PC-9 (cell line): ENCODE data around the gene OR1J2. TPM values are rescaled to one million over a fixed set of nuclear protein-coding genes. Genes with fewer than 3 reads are reported as not detected.

Source experiments
- BruUV-seq: library from RNA; stranded (reverse); fragments of 400-500 nt; replicated peaks from 2 replicates; lab custom pipeline; 2021; lab: Mats Ljungman, UMichigan
- CTCF ChIA-PET: fragments of 300-600 bp; sonication (Branson Sonifier 250); formaldehyde crosslinking; loops from one replicate; lab custom pipeline; 2022; ENCODE audit warnings: antibody characterized with exemption; lab: Charles Lee
- POLR2A ChIA-PET: fragments of 300-600 bp; sonication (Branson Sonifier 250); formaldehyde crosslinking; loops from one replicate; lab custom pipeline; 2022; ENCODE audit warnings: antibody characterized with exemption; ENCODE audit not compliant: unreplicated experiment; lab: Charles Lee
- DNase-seq, 2 experiments: peaks; one replicate each; pipeline versions ENCODE4 v3.0.0 to v3.0.0-alpha.2; 2015 to 2022; ENCODE audit warnings: mixed read lengths in 1 of 2
- H2AFZ ChIP-seq: fragments of 200-600 bp; sonication (generic); 2 replicates; pipeline ENCODE4 v1.8.1; 2017; ENCODE audit warnings: antibody characterized with exemption
- H3F3A ChIP-seq: fragments of 200-600 bp; sonication (generic); 2 replicates; pipeline ENCODE4 v1.8.1; 2017; ENCODE audit warnings: antibody characterized with exemption, mild to moderate bottlenecking, low read depth; ENCODE audit not compliant: insufficient read depth
- H3K27ac ChIP-seq: fragments of 200-600 bp; sonication (generic); 2 replicates; pipeline ENCODE4 v1.6.1; 2016; ENCODE audit warnings: mixed run types
- H3K27me3 ChIP-seq: fragments of 200-600 bp; sonication (generic); 2 replicates; pipeline ENCODE4 v1.6.1; 2016; ENCODE audit warnings: low read depth, mixed run types; ENCODE audit not compliant: insufficient read depth
- H3K36me3 ChIP-seq: fragments of 200-600 bp; sonication (generic); 2 replicates; pipeline ENCODE4 v1.6.1; 2016; ENCODE audit warnings: low read depth, mixed run types
- H3K4me1 ChIP-seq: fragments of 200-600 bp; sonication (generic); replicated peaks from 2 replicates; pipeline ENCODE4 v1.6.1; 2016; ENCODE audit warnings: mixed run types; ENCODE audit not compliant: insufficient read depth
- H3K4me2 ChIP-seq: fragments of 200-600 bp; sonication (generic); 2 replicates; pipeline ENCODE4 v1.6.1; 2017; ENCODE audit warnings: mixed run types
- H3K4me3 ChIP-seq: fragments of 200-600 bp; sonication (generic); 2 replicates; pipeline ENCODE4 v1.6.1; 2016; ENCODE audit warnings: mixed run types
- H3K79me2 ChIP-seq: fragments of 200-600 bp; sonication (generic); 2 replicates; pipeline ENCODE4 v1.6.1; 2017; ENCODE audit warnings: low read depth, mixed run types
- H3K9me2 ChIP-seq: fragments of 200-600 bp; sonication (generic); 2 replicates; pipeline ENCODE4 v1.8.1; 2017; ENCODE audit warnings: mild to moderate bottlenecking; ENCODE audit not compliant: insufficient read depth
- H3K9me3 ChIP-seq: fragments of 200-600 bp; sonication (generic); 2 replicates; pipeline ENCODE4 v1.8.1; 2016; ENCODE audit warnings: low read depth; ENCODE audit not compliant: insufficient read depth
- H4K20me1 ChIP-seq: fragments of 200-600 bp; sonication (generic); 2 replicates; pipeline ENCODE4 v1.8.1; 2017; ENCODE audit not compliant: insufficient read depth
- EZH2 ChIP-seq: fragments of 200-600 bp; sonication (generic); IDR thresholded peaks from 2 replicates; pipeline ENCODE4 v1.8.0; 2017; ENCODE audit warnings: antibody characterized with exemption, low read depth
- intact Hi-C: fragments of 100-400 bp; cut with micrococcal nuclease; formaldehyde crosslinking; loops from one replicate; pipeline ENCODE4 v1.10.0; 2022; ENCODE audit not compliant: unreplicated experiment
- total RNA-seq: library from RNA; stranded (reverse); gene quantifications from 2 replicates; pipeline ENCODE4 v1.2.3, GENCODE V29; 2021
- TF ChIP-seq, protein P1 (sequence below): fragments of 200-600 bp; sonication (generic); conservative IDR thresholded peaks from 2 replicates; pipeline ENCODE4 v1.6.1; 2017; ENCODE audit warnings: mixed run types, antibody characterized with exemption, mild to moderate bottlenecking, moderate library complexity

The OR1J2 gene
- total RNA-seq, 1 experiment from 2014 or later = not detected

DNA sequence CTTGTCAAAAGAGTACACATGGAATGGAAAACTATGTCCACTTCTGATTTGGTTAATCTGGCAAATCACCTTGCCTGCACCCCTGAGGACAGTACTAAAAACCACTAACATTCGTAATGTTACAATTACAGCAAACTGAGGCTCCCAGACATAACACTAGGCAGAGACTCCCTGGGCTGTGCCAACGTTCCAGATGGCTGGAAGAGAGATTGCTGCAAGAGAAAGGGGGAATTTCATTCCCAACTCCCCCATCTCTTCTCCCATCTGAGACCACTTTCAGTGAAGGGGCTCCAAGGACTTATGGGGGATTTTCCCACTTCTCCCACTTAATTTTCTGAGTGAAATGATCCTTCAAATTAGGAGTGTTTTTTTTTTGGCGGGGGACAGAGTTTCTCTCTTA lies 44.1 kb upstream of the OR1J2 start:
- no peaks in the 10 kb centered on the region for H4K20me1 ChIP-seq
- H2AFZ ChIP-seq = no peak overlapping the region
- H3K36me3 ChIP-seq = no peaks in the 10 kb centered on the region
- H3K4me1 ChIP-seq = no peaks in the 10 kb centered on the region
- peaks cover 22% of the 10 kb centered on the region; the same call in 1 of the 2 replicates for H3K27me3 ChIP-seq
- POLR2A ChIA-PET = no interaction called here
- no peaks in the 10 kb centered on the region for H3F3A ChIP-seq
- no peak overlapping the region for H3K4me2 ChIP-seq
- no peaks in the 10 kb centered on the region for H3K9me3 ChIP-seq
- no peak for TF ChIP-seq EZH2
- TF ChIP-seq, protein P1, sequence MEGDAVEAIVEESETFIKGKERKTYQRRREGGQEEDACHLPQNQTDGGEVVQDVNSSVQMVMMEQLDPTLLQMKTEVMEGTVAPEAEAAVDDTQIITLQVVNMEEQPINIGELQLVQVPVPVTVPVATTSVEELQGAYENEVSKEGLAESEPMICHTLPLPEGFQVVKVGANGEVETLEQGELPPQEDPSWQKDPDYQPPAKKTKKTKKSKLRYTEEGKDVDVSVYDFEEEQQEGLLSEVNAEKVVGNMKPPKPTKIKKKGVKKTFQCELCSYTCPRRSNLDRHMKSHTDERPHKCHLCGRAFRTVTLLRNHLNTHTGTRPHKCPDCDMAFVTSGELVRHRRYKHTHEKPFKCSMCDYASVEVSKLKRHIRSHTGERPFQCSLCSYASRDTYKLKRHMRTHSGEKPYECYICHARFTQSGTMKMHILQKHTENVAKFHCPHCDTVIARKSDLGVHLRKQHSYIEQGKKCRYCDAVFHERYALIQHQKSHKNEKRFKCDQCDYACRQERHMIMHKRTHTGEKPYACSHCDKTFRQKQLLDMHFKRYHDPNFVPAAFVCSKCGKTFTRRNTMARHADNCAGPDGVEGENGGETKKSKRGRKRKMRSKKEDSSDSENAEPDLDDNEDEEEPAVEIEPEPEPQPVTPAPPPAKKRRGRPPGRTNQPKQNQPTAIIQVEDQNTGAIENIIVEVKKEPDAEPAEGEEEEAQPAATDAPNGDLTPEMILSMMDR = no peak
- H3K27ac ChIP-seq = no peak overlapping the region
- intact Hi-C loops = loop anchor here (10.0 kb wide), 1 partner anchor 888 kb away; the partner anchor contains the start of gene CRB2
- CTCF ChIA-PET = no interaction called here
- H3K79me2 ChIP-seq = no peaks in the 10 kb centered on the region
- H3K9me2 ChIP-seq = no peaks in the 10 kb centered on the region
- DNase-seq = no peak
- H3K4me3 ChIP-seq = no peak overlapping the region
- BruUV-seq = no TSS peak

DNA sequence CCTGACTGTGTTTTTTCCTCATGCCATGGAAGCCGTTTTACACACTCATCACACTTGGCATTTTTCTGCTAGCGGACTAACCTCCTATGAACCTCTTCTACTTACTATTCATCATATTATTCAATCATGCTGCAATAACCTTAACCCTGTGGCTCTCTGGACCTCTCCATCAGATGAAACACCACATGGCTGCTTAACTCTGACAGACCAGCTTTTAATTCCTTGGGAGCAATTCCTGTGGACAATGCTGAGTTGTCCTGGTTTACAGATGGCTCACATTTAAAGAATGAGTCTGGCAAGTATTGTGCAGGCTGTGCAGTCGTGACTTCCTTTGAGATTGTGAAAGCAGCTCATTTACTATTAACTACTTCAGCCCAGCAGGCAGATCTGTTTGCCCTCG lies 41.9 kb upstream of the OR1J2 start:
- BruUV-seq = no TSS peak
- no peak for DNase-seq
- ChIA-PET POLR2A (no interaction called here), CTCF (no interaction called here)
- Histone ChIP-seq H3K27ac (no peak overlapping the region), H3K36me3 (no peaks in the 10 kb centered on the region), H3K79me2 (no peaks in the 10 kb centered on the region), H2AFZ (no peak overlapping the region), H4K20me1 (no peaks in the 10 kb centered on the region), H3K27me3 (peaks cover 33% of the 10 kb centered on the region; the same call in 1 of the 2 replicates), H3K4me3 (no peak overlapping the region), H3K4me1 (no peaks in the 10 kb centered on the region), H3K9me2 (no peaks in the 10 kb centered on the region), H3K4me2 (no peak overlapping the region), H3F3A (no peaks in the 10 kb centered on the region), H3K9me3 (no peaks in the 10 kb centered on the region)
- no peak for TF ChIP-seq EZH2
- TF ChIP-seq, protein P1 = no peak
- intact Hi-C loops = loop anchor here (10.0 kb wide), 1 partner anchor 886 kb away; the partner anchor contains the start of gene CRB2

DNA sequence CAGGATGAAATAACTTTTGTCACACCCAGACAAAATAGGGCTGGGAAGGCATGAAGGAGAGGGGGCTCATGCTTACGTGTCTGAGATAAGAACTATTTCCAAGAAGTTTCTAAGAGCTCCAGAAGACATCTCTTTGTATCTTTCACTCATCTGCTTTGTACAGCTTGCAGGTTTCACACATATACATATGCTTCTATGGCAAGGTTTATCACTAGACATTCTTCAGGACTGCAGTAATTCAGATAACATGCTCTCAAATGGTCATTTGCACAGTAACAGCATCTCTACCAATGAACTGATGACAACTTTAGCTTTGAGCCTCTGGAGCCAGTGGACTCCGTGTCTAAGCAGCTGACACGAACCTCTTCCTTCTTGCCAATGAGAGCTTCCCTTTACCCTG lies 36.0 kb upstream of the OR1J2 start:
- Histone ChIP-seq H3K9me2 (no peaks in the 10 kb centered on the region), H3K4me2 (no peak overlapping the region), H3F3A (no peaks in the 10 kb centered on the region), H3K79me2 (no peaks in the 10 kb centered on the region), H3K27ac (no peak overlapping the region), H4K20me1 (no peaks in the 10 kb centered on the region), H2AFZ (no peak overlapping the region), H3K27me3 (peaks cover 53% of the 10 kb centered on the region), H3K4me3 (no peak overlapping the region), H3K36me3 (no peaks in the 10 kb centered on the region), H3K9me3 (no peaks in the 10 kb centered on the region), H3K4me1 (no peaks in the 10 kb centered on the region)
- POLR2A ChIA-PET = no interaction called here
- TF ChIP-seq, protein P1 = no peak
- TF ChIP-seq EZH2 = no peak
- intact Hi-C loops = no loop called here
- DNase-seq = no peak
- CTCF ChIA-PET = interaction anchor here (0.5 kb wide), 1 partner anchor 1245 kb away, joined by 3 read pairs; no protein-coding TSS in a partner anchor
- no TSS peak for BruUV-seq
